GM06990 (cell line): ENCODE data around the gene LMX1B.

Experiments
- DNase-seq: peaks from one replicate; pipeline ENCODE4 v3.0.0-alpha.2; 2011; ENCODE audit not compliant: insufficient read length; ENCODE audit errors: extremely low read depth
- H3K27me3 ChIP-seq: replicated peaks from 2 replicates; pipeline ENCODE4 v1.6.0; 2011; ENCODE audit warnings: low read length; ENCODE audit not compliant: control insufficient read depth, insufficient read depth
- H3K36me3 ChIP-seq: 2 replicates; pipeline ENCODE4 v1.5.1; 2011; ENCODE audit warnings: low read length; ENCODE audit not compliant: control insufficient read depth, insufficient read depth
- H3K4me3 ChIP-seq: replicated peaks from 2 replicates; pipeline ENCODE4 v1.5.1; 2011; ENCODE audit warnings: low read depth, mild to moderate bottlenecking, control low read depth, low read length
- CTCF ChIP-seq: IDR thresholded peaks from 2 replicates; pipeline ENCODE4 v1.5.1; 2011; ENCODE audit warnings: low read length, control low read depth, mild to moderate bottlenecking, inconsistent platforms; ENCODE audit not compliant: insufficient read depth, poor library complexity, severe bottlenecking

Gene LMX1B

GRCh38 chr9:126646162-126646561 is 32.4 kb downstream of the LMX1B start:
- peaks cover 12% of the 10 kb centered on the region for H3K27me3 ChIP-seq
- no peak for DNase-seq
- no peak overlapping the region for H3K4me3 ChIP-seq
- H3K36me3 ChIP-seq = no peaks in the 10 kb centered on the region
- TF ChIP-seq CTCF = no peak

- H3K36me3 ChIP-seq = no peaks in the 10 kb centered on the region
- no peak for TF ChIP-seq CTCF
- peaks cover 10% of the 10 kb centered on the region for H3K27me3 ChIP-seq
- H3K4me3 ChIP-seq = no peak overlapping the region
- DNase-seq = no peak
Observed at GRCh38 chr9:126647585-126648411, 34.1 kb downstream of the LMX1B start.

GRCh38 chr9:126649477-126649876 is 35.7 kb downstream of the LMX1B start:
- no peaks in the 10 kb centered on the region for H3K36me3 ChIP-seq
- H3K4me3 ChIP-seq = no peak overlapping the region
- TF ChIP-seq CTCF = no peak
- no peak for DNase-seq
- H3K27me3 ChIP-seq = peaks cover 11% of the 10 kb centered on the region

GRCh38 chr9:126650404-126651341 is 36.9 kb downstream of the LMX1B start:
- Histone ChIP-seq H3K27me3 (peaks cover 7% of the 10 kb centered on the region), H3K4me3 (no peak overlapping the region), H3K36me3 (no peaks in the 10 kb centered on the region)
- no peak for TF ChIP-seq CTCF
- DNase-seq = no peak

- DNase-seq = no peak
- Histone ChIP-seq H3K27me3 (peaks cover 7% of the 10 kb centered on the region; the same call in 1 of the 2 replicates), H3K36me3 (no peaks in the 10 kb centered on the region), H3K4me3 (no peak overlapping the region)
- TF ChIP-seq CTCF = no peak
Observed at GRCh38 chr9:126652140-126652582, 38.4 kb downstream of the LMX1B start.
